NCI-H510A treated with DMSO at 0.1 percent for 48 hours (cell line): ENCODE results near the gene ANP32A.

ENCODE experiments used
- DNase-seq: peaks from one replicate; lab custom pipeline; 2025; lab: John Stamatoyannopoulos, UW

Gene ANP32A

GRCh38 chr15:68797599-68798345 lies 22.9 kb downstream of the ANP32A start:
- no peak for DNase-seq

DNA sequence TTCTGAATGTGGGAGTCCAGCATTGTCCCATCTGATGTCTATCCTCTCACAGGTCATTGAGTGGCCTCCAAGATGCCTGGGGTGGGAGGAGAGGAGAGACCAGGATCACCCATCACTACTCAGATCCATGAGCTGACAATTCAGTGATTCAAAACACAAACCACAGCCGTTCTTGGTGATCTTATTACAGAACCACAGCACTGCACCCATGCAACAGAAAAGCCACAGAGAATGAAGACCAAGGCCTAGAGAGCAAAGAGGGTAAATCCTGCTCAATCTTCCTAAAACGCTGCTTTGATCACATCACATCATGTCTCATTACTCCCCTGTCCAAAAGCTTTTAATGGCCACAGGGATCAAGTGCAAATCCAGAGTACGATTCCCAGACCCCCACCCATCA lies 23.5 kb downstream of the ANP32A start:
- DNase-seq = no peak

- DNase-seq = no peak
These were observed 24.1 kb downstream of the ANP32A start for GRCh38 chr15:68796576-68796975.

DNA sequence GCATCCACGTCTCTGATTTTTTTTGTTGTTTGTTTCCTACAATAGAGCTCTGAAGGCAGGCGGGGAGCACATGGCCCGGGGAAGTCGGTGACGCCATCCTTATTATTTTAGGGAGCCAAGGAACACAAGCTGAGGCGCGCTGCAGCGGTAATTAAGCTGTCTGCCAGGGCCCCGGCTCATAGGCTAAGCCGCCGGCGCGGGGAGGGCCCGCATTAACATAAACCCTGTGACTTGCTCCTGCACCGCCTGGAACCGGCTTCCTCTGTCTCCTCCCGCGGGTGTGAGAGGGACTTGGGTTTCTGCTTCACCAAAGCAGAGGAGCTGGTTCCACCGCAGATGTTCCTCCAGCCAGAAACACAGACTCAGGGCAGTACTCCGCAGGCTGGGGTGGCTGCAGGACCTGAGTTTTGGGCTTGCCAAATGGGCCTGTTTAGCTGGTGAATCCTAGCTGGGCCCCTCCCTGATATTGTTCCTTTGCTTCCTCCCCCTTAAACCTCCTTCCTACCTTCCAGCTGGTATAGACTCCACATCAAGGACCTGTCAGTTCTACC lies 25.3 kb downstream of the ANP32A start:
- DNase-seq = no peak

- DNase-seq = no peak
These were observed 25.8 kb downstream of the ANP32A start for GRCh38 chr15:68794863-68795262.

DNA sequence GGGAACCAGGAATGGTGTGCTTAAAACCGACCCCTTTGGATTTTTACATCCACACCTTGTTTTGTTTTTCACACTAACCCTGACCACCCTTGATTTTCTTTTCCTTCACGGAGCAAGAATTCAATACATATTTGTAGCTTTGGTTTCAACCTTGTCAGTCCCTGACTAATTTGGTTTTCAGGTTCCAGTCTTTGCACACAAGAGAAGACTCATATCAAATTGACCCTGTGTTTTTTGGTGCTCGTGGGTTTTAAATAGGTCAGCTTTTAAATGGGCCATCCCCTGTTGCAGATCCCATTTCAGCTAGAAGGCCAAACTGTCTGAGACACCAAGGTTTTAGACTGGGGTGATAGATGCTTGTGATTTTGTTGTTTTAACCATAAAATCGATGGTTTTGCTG lies 26.4 kb downstream of the ANP32A start:
- DNase-seq = no peak

- no peak for DNase-seq
These were observed 26.9 kb downstream of the ANP32A start for GRCh38 chr15:68793776-68794175.

DNA sequence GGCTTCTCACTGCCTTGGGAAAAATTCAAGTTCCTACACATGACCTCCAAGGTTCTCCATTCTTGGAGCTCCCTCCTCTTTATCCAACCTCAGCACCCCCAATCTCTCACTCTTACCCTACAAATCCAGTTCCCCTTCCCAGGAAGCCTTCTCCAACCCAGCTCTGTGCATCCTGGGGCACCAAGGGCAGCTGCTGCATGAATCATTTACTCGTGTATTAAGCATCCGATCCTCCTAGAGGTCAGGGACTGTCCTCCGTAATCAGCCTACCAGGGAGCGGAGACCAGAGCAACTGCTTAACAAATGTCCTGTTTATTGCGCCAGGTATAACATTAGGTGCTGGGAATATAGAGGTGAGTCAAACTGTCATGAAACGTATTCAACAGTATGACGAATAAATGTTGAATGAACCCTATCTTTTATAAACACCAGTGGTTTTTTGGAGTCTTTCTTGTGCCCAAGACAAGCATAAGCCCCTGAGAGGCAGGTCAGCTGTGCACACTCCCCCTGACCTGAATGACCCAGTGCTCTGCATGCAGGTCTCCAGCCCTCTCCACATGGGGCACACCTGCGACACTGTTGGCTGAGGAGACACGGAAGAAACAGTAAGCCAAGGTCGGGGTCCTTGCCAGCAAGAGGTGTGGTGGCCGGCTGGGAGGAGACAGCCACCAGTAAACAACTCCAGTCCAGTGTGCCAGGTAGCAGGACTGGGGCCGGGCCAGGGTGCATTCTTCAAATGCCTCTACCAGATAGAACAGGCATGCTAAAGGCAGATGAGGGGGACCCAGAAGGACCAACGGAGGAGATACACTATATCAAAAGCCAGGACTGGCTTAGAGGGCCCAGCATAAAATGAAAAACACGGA lies 27.6 kb downstream of the ANP32A start:
- no peak for DNase-seq

- DNase-seq = no peak
These were observed 29.0 kb downstream of the ANP32A start for GRCh38 chr15:68791431-68792283.

GRCh38 chr15:68790910-68791309 lies 29.8 kb downstream of the ANP32A start:
- DNase-seq = no peak

DNA sequence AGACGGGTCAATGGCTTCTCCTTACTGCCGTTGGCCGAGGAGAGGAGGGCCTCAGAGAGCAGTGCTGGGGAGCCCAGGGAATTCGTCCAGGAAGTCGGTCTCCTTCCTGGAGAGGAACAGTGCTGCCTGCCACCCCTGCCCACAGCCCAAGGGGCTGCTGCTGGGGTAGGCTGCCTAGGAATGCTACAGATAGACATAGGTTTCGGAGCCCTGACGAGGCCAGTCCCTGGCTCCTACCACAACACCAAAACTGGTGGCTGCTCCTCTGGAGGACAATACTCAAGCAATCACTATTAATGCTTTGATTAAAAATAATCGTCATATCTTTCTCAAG lies 30.5 kb downstream of the ANP32A start:
- no peak for DNase-seq

GRCh38 chr15:68789534-68790241 lies 31.0 kb downstream of the ANP32A start:
- no peak for DNase-seq

DNA sequence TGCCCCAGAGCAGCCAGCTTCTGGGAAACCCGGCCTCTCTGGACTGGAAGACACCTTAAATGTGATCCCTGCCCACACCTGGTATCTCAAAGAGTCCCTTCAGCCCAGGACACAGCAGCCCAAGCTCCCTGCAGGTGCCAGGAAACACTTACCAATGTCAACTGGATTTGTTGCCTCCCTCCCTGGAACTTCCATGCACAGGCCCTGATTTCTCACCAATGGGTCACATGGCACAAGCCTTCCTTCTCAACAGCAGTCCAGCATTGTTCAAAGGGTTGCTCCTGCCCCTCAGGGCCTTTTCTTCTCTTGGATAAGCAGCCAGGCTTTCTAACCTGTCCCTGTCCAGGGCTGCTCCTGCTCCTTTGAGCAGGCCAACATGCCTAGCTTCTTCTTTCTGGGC lies 31.6 kb downstream of the ANP32A start:
- DNase-seq = no peak

GRCh38 chr15:68788264-68788624 lies 32.5 kb downstream of the ANP32A start:
- no peak for DNase-seq

- DNase-seq = no peak
These were observed 33.0 kb downstream of the ANP32A start for GRCh38 chr15:68787609-68788263.

GRCh38 chr15:68786753-68787152 lies 33.9 kb downstream of the ANP32A start:
- no peak for DNase-seq

DNA sequence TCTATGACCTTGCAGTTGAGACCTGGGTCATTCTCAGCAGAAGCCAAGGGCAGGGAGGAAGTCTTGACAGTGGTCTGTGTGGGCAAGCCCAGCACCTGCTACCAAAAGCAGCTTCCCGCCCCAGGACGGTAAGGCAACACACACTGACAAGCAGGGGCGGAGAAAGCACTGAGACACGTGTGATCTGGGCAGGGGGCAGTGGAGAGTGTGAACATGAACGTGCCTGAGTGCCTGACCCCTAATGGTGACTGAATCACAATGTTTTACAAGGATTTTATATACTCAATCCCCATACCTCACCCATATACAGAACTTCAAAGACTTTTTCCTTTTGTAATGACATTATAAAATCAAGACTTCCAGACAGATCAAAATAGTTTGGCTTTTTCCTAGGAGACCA lies 35.2 kb downstream of the ANP32A start:
- no peak for DNase-seq

DNA sequence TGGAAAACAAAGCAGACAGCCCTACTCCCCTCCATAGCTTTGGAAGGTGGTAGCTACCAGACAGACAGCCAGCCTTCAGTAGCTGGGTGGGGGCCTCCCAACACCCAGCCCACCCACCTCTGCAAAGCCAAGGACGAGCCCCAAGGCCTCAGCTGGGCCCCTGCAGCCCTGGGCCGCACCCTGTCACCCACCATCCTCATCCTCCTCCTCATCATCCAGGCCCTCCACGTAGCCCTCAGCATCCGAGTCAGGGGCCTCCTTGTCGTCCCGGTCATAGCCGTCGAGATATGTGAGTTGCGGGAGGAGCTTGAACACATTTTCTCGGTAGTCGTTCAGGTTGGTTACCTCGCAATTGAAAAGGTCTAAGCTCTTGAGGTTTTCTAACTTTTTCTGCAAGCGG lies 36.5 kb downstream of the ANP32A start:
- DNase-seq = no peak

- DNase-seq = no peak
These were observed 37.3 kb downstream of the ANP32A start for GRCh38 chr15:68783226-68784058.

- no peak for DNase-seq
These were observed 38.0 kb downstream of the ANP32A start for GRCh38 chr15:68782589-68783161.
